Loucy (cell line): Measurements from ENCODE around the gene OR1L8.

Source experiments
- H2AFZ ChIP-seq: fragments of 200-600 bp; sonication (generic); 2 replicates; pipeline ENCODE4 v1.6.0; 2016; ENCODE audit warnings: antibody characterized with exemption, mild to moderate bottlenecking, low read length, moderate library complexity
- H3F3A ChIP-seq: fragments of 200-600 bp; 2 replicates; pipeline ENCODE4 v1.6.0; 2016; ENCODE audit warnings: antibody characterized with exemption, low read depth, mild to moderate bottlenecking
- H3K27me3 ChIP-seq: fragments of 200-600 bp; sonication (generic); 2 replicates; pipeline ENCODE4 v1.6.1; 2014; ENCODE audit warnings: low read length, mild to moderate bottlenecking; ENCODE audit not compliant: insufficient read depth, poor library complexity, severe bottlenecking
- H3K36me3 ChIP-seq: fragments of 200-600 bp; sonication (generic); 2 replicates; pipeline ENCODE4 v1.6.1; 2016; ENCODE audit warnings: low read length; ENCODE audit not compliant: insufficient read depth
- H3K4me1 ChIP-seq: fragments of 200-600 bp; sonication (generic); 2 replicates; pipeline ENCODE4 v1.5.1; 2014; ENCODE audit warnings: low read length, mild to moderate bottlenecking; ENCODE audit not compliant: insufficient read depth, poor library complexity, severe bottlenecking
- H3K4me2 ChIP-seq: fragments of 200-600 bp; sonication (generic); 2 replicates; pipeline ENCODE4 v1.6.0; 2014; ENCODE audit warnings: antibody characterized with exemption, low read length, low read depth, mild to moderate bottlenecking; ENCODE audit not compliant: poor library complexity, severe bottlenecking
- H3K4me3 ChIP-seq: fragments of 200-600 bp; sonication (generic); 2 replicates; pipeline ENCODE4 v1.5.1; 2014; ENCODE audit warnings: low read length, mild to moderate bottlenecking, mixed read lengths; ENCODE audit not compliant: poor library complexity, severe bottlenecking
- H3K79me2 ChIP-seq: fragments of 200-600 bp; sonication (generic); 2 replicates; pipeline ENCODE4 v1.6.1; 2014; ENCODE audit warnings: low read length; ENCODE audit not compliant: insufficient read depth
- H3K9ac ChIP-seq: fragments of 200-600 bp; sonication (generic); 2 replicates; pipeline ENCODE4 v1.6.0; 2014; ENCODE audit warnings: mild to moderate bottlenecking, low read depth, low read length, moderate library complexity; ENCODE audit not compliant: poor library complexity, severe bottlenecking
- H3K9me2 ChIP-seq: fragments of 200-600 bp; sonication (generic); replicated peaks from 2 replicates; pipeline ENCODE4 v1.6.1; 2016; ENCODE audit warnings: low read depth, low read length, mixed read lengths
- H3K9me3 ChIP-seq: fragments of 200-600 bp; sonication (generic); 2 replicates; pipeline ENCODE4 v1.6.1; 2014; ENCODE audit warnings: mild to moderate bottlenecking, antibody characterized with exemption, low read length, low read depth; ENCODE audit not compliant: insufficient read depth
- H4K20me1 ChIP-seq: fragments of 200-600 bp; sonication (generic); 2 replicates; pipeline ENCODE4 v1.6.0; 2014; ENCODE audit warnings: antibody characterized with exemption, low read length, mild to moderate bottlenecking; ENCODE audit not compliant: insufficient read depth, poor library complexity, severe bottlenecking
- EZH2phosphoT487 ChIP-seq: fragments of 200-600 bp; IDR thresholded peaks from 2 replicates; pipeline ENCODE4 v1.6.1; 2018; ENCODE audit warnings: antibody characterized with exemption, mild to moderate bottlenecking, moderate library complexity, borderline replicate concordance
- TF ChIP-seq, protein P1 (sequence below): fragments of 200-600 bp; sonication (generic); conservative IDR thresholded peaks from 2 replicates; pipeline ENCODE4 v1.5.1; 2014; ENCODE audit warnings: mild to moderate bottlenecking, antibody characterized with exemption, low read length

OR1L8 gene

GRCh38 chr9:122606587-122606986 is 23.4 kb upstream of the OR1L8 start:
- no peaks in the 10 kb centered on the region for H3F3A ChIP-seq
- TF ChIP-seq EZH2phosphoT487, result no peak
- TF ChIP-seq, protein P1, sequence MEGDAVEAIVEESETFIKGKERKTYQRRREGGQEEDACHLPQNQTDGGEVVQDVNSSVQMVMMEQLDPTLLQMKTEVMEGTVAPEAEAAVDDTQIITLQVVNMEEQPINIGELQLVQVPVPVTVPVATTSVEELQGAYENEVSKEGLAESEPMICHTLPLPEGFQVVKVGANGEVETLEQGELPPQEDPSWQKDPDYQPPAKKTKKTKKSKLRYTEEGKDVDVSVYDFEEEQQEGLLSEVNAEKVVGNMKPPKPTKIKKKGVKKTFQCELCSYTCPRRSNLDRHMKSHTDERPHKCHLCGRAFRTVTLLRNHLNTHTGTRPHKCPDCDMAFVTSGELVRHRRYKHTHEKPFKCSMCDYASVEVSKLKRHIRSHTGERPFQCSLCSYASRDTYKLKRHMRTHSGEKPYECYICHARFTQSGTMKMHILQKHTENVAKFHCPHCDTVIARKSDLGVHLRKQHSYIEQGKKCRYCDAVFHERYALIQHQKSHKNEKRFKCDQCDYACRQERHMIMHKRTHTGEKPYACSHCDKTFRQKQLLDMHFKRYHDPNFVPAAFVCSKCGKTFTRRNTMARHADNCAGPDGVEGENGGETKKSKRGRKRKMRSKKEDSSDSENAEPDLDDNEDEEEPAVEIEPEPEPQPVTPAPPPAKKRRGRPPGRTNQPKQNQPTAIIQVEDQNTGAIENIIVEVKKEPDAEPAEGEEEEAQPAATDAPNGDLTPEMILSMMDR, result no peak
- H3K9me3 ChIP-seq, result no peaks in the 10 kb centered on the region

DNA sequence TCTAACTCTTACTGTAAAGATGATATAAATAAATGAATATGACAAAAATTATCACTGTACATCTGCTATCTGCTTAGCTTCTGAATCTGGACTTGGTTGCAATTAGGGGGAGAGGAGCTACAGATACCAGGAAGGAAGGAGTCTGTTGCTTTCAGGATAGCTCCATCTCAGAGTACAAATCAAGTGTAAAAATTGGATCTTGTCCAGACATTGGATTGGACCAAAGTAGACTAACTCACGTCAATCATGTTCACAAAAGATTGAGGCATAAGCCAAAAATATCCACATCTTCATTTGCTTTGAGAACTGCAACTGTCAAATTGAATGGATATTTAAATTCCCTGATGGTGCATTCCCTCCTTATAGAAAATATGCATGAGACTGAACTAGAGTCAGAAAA is 22.5 kb upstream of the OR1L8 start:
- Histone ChIP-seq H4K20me1 (no peaks in the 10 kb centered on the region), H3K9me3 (no peaks in the 10 kb centered on the region)

More at GRCh38 chr9:122606587-122606986, 23.4 kb upstream of the OR1L8 start:
- Histone ChIP-seq H3K36me3 (no peaks in the 10 kb centered on the region), H3K27me3 (no peaks in the 10 kb centered on the region), H3K4me2 (no peak overlapping the region), H2AFZ (no peak overlapping the region), H3K4me1 (no peaks in the 10 kb centered on the region), H4K20me1 (no peaks in the 10 kb centered on the region), H3K9ac (no peak overlapping the region), H3K79me2 (no peaks in the 10 kb centered on the region), H3K4me3 (no peak overlapping the region), H3K9me2 (no peaks in the 10 kb centered on the region)

DNA sequence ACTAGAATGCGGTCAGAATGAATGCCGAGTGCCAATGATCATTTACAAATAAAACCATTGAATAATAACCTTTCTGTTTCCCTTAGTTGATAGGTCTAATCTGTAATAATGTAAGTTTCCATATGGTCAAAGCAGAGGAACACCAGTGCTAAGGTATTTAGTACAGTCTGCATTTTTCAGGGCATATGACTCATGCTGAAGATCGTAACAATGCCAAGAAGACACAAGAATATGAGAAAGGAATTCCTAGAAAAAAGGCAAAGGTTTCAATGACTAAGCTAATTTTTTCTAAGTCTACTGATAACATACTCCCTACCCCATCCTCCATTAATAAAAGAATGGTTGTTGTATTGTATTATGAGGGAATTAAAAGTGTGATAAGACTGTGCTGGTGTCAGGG is 2.8 kb downstream of the OR1L8 start:
- Histone ChIP-seq H4K20me1 (no peaks in the 10 kb centered on the region), H3F3A (no peaks in the 10 kb centered on the region), H3K9ac (no peak overlapping the region), H3K9me2 (no peaks in the 10 kb centered on the region), H3K9me3 (no peaks in the 10 kb centered on the region), H3K4me1 (no peaks in the 10 kb centered on the region), H3K4me3 (no peak overlapping the region), H3K79me2 (no peaks in the 10 kb centered on the region), H2AFZ (no peak overlapping the region), H3K36me3 (no peaks in the 10 kb centered on the region), H3K4me2 (no peak overlapping the region), H3K27me3 (no peaks in the 10 kb centered on the region)
- TF ChIP-seq, protein P1, result no peak
- no peak for TF ChIP-seq EZH2phosphoT487

More for the DNA sequence above, 22.5 kb upstream of the OR1L8 start:
- Histone ChIP-seq H3F3A (no peaks in the 10 kb centered on the region), H3K79me2 (no peaks in the 10 kb centered on the region), H3K36me3 (no peaks in the 10 kb centered on the region), H3K4me1 (no peaks in the 10 kb centered on the region), H3K4me3 (no peak overlapping the region), H3K9ac (no peak overlapping the region), H2AFZ (no peak overlapping the region), H3K4me2 (no peak overlapping the region), H3K27me3 (no peaks in the 10 kb centered on the region), H3K9me2 (no peaks in the 10 kb centered on the region)
- TF ChIP-seq, protein P1, result no peak
- no peak for TF ChIP-seq EZH2phosphoT487
